NT2/D1 (cell line): Measurements from ENCODE around the gene CEBPZ.

Source experiments
- YY1 ChIP-seq: IDR thresholded peaks from 2 replicates; pipeline ENCODE4 v1.6.1; 2011; ENCODE audit not compliant: insufficient read length, insufficient read depth
- ZNF274 ChIP-seq: IDR thresholded peaks from 2 replicates; pipeline ENCODE4 v1.6.1; 2011; ENCODE audit warnings: mild to moderate bottlenecking, low read depth, low read length

- TF ChIP-seq YY1, result no peak
- no peak for TF ChIP-seq ZNF274
Measured at GRCh38 chr2:37250869-37251740, 19.7 kb upstream of the CEBPZ start.
